HG03342 (cell line): Measurements from ENCODE around the gene PPP1R15A.
"Not testable (repeated sequence)": the region's sequence is repeated elsewhere in the genome, so short reads cannot be mapped to it uniquely, and the experiment has no call there.

Source experiments
- ATAC-seq: cut with Tn5 transposase; IDR thresholded peaks from one replicate; pipeline ENCODE4 v1.9.1; 2021; ENCODE audit warnings: mild to moderate bottlenecking, moderate library complexity; ENCODE audit not compliant: unreplicated experiment

The PPP1R15A gene

DNA sequence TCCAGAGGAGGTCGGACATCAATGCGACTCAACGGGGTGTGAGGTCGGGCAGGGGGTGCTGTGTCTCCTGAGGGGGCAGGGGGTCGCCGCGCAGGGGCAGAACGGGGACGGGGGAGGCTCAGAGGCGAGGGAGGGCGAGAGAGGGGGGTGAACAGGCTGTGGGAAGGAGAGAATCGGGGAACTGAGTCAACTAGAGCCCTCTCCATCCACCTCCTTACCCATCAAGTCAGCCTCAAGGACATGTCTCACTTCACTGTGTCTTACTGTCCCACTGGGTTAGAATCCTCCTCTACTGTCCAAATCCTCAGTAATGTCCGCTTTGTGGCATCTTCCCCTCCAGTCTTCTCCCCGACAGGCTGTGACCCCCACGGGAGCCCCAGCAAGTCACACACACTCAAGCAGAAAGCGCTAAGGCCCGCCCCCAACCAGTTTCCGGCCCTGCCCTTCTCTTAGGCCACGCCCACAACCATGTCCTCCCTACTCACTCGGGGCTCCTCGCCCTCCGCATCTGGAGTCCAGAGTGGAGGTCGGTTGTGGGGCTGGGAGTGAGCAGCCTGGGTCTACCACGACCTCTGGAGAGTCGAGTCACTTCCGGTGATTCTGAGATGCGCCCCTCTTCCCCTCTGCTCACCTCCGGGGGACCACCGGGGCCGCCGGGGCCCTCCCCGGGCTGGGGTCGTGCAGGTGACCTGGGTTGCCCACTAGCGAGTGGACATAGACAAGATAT lies 13.1 kb upstream of the PPP1R15A start:
- ATAC-seq = no peak

- no peak for ATAC-seq
Observed at GRCh38 chr19:48859711-48860572, 12.3 kb upstream of the PPP1R15A start.

GRCh38 chr19:48861313-48861712 lies 10.9 kb upstream of the PPP1R15A start:
- ATAC-seq = no peak

GRCh38 chr19:48862827-48863226 lies 9.4 kb upstream of the PPP1R15A start:
- ATAC-seq = no peak

DNA sequence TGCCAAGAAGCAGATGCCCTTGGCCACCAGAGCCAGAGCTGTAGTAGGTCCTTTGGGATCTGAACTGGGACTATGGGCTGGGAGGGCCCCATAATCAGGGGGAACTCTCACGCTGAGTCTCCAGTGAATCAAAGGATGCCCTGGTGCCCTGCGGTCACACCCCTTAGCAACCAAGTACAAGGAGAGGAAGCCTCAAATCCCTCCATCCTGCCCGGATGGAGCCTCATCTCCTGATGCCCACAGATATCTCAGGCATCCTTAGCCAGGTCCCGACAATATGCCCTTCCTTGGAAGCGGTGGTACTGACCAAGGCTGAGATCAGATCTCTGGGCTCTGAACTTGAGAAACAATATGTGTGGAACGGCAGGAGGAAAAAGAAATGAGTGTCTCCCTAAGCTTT lies 5.5 kb upstream of the PPP1R15A start:
- ATAC-seq = no peak

GRCh38 chr19:48867123-48867745 lies 5.0 kb upstream of the PPP1R15A start:
- no peak for ATAC-seq

- no peak for ATAC-seq
Observed at GRCh38 chr19:48867746-48868113, 4.5 kb upstream of the PPP1R15A start.

DNA sequence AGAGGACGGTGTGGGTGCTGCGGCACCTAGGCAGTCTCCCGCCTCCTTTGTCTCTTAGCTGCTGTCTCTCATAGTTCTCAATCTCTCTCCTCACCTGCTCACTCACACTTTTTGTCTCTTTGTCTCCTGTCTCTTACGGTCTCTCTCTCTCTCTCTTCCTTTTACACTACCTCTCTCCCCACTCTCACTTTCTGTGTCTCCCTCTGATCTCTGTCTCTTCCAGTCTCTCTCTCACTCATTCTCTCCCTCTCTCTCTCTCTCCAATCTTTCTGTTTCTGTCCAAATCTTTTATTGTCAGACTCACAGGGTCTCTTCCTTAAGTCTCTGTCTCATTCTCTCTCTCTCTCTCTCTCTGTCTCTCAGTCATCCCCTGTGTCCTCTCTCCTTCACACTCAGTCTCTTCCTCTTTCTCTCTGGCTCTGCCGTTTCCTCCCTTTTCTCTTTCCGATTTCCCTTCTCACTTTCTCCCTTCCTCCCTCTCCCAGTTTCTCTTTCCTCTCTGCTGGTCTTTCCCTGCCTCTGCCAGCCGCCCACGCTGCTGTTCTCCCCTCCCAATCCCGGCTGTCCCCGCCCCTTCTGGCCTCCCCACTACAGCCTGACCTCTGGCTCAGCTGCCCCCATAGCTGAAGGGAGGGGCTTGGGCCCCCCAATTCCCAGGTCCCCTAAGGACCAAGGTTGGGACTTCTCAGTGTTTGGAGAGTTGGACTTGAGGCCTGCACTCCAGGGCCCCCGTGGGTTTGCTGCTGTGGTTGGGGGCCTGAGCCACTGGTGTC lies 3.9 kb upstream of the PPP1R15A start, which contains the start of gene PLEKHA4:
PLEKHA4 (minus strand) TSS at position 504 of the 773 bp plus-strand sequence. CDS start 997 bp downstream, outside the sequence.
- no peak for ATAC-seq

DNA sequence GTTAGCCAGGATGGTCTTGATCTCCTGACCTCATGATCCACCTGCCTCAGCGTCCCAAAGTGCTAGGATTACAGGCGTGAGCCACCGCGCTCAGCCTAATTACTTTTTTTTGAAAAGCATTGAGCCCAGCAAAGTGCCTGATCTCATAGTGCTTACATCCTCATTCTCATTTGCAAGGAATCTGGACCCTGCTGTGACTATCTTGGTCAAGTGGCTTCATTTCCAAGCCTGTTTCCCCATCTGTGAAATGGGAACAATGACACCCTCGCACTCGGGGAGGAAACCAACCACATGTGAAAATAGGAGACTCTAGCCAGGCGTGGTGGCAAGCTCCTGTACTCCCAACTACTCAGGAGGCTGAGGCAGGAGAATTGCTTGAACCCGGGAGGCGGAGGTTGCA lies 2.2 kb upstream of the PPP1R15A start:
- no peak for ATAC-seq

DNA sequence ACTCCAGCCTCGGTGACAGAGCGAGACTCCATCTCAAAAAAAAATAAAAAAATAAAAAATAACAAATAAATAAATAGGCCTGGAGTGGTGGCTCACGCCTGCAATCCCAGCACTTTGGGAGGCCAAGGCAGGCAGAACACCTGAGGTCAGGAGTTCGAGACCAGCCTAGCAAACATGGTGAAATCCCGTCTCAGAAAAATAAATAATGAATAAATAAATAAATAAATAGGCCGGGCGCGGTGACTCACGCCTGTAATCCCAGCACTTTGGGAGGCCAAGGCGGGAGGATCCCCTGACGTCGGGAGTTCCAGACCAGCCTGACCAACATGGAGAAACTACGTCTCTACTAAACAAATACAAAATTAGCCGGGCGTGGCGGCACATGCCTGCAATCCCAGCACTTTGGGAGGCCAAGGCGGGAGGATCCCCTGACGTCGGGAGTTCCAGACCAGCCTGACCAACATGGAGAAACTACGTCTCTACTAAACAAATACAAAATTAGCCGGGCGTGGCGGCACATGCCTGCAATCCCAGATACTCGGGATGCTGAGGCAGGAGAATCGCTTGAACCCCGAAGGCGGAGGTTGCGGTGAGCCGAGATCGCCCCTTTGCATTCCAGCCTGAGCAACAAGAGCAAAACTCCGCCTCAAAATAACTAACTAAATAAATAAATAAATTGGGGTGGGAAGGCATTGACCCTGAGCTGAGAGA lies 595 bp upstream of the PPP1R15A start:
- ATAC-seq = not testable (repeated sequence)

DNA sequence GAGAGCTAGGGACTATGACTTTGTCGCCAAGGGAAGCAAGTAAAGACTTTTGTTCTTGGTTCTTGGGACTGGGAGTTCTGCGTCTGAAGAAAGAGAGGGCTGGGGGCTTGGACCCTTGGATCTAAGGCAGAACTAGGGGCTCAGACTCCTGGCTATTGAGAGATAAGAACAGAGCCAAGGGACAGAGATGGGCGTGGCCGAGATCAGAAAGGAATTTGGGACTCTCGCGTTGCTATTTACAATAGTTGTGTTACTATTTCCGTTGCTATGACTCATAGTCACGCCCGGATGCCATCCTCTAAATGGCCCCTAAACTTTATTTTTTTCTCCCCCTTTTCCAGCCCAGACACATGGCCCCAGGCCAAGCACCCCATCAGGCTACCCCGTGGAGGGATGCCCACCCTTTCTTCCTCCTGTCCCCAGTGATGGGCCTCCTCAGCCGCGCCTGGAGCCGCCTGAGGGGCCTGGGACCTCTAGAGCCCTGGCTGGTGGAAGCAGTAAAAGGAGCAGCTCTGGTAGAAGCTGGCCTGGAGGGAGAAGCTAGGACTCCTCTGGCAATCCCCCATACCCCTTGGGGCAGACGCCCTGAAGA lies 759 bp downstream of the PPP1R15A start:
- ATAC-seq = no peak

DNA sequence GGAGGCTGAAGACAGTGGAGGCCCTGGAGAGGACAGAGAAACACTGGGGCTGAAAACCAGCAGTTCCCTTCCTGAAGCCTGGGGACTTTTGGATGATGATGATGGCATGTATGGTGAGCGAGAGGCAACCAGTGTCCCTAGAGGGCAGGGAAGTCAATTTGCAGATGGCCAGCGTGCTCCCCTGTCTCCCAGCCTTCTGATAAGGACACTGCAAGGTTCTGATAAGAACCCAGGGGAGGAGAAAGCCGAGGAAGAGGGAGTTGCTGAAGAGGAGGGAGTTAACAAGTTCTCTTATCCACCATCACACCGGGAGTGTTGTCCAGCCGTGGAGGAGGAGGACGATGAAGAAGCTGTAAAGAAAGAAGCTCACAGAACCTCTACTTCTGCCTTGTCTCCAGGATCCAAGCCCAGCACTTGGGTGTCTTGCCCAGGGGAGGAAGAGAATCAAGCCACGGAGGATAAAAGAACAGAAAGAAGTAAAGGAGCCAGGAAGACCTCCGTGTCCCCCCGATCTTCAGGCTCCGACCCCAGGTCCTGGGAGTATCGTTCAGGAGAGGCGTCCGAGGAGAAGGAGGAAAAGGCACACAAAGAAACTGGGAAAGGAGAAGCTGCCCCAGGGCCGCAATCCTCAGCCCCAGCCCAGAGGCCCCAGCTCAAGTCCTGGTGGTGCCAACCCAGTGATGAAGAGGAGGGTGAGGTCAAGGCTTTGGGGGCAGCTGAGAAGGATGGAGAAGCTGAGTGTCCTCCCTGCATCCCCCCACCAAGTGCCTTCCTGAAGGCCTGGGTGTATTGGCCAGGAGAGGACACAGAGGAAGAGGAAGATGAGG lies 1.5 kb downstream of the PPP1R15A start:
- no peak for ATAC-seq

GRCh38 chr19:48874303-48875135 lies 2.3 kb downstream of the PPP1R15A start:
- no peak for ATAC-seq

GRCh38 chr19:48876043-48876981 lies 4.1 kb downstream of the PPP1R15A start:
- ATAC-seq = not testable (repeated sequence)

- ATAC-seq = no peak
Observed at GRCh38 chr19:48877855-48878195, 5.6 kb downstream of the PPP1R15A start.

DNA sequence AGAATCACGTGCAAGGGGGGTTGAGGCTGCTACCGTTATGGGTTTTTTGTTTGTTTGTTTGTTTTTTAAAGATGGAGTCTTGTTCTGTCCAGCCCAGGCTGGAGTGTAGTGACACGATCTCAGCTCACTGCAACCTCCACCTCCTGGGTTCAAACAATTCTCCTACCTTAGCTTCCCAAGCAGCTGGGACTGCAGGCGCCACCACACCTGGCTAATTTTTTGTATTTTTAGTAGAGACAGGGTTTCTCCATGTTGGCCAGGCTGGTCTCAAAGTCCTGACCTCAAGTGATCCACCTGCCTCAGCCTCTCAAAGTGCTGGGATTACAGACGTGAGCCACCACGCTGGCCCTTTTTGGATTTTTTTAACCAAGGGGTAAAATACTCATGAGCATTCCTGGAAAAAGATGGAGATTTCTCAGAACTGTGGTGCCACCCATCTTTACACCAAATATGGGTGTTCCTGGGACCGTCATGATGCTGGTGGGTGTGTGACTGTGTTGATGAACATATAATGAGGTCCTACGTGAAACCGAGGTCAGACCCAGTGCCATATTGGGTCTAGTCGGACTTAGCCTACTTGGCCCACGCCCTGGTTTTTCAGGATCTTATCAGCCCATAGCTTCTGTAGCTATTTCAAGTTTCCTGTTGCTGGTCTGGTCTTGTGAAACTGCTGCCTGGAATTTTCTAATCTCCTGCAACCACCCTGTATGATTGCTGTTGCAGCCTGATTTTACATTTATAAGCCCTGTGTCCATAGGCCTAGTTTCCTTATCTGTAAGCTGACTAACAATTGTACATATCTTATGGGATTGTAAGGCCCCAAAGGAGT lies 6.2 kb downstream of the PPP1R15A start:
- no peak for ATAC-seq
